HG03575 (cell line): ENCODE measurements around the gene SIN3A.
"Not testable (repeated sequence)": the region's sequence is repeated elsewhere in the genome, so short reads cannot be mapped to it uniquely, and the experiment has no call there.

Experiments used
- ATAC-seq: cut with Tn5 transposase; IDR thresholded peaks from one replicate; pipeline ENCODE4 v1.9.1; 2021; ENCODE audit not compliant: unreplicated experiment, insufficient number of reproducible peaks, low FRiP score; ENCODE audit errors: extremely low read depth

The SIN3A gene

GRCh38 chr15:75346796-75347221 lies 104.7 kb downstream of the SIN3A start, which contains the start of gene NEIL1:
Gene NEIL1, plus strand, starts transcription at chr15:75347039. Its CDS starts 1,867 bp downstream, at chr15:75348906.
- no peak for ATAC-seq

GRCh38 chr15:75343953-75344352 lies 107.5 kb downstream of the SIN3A start:
- not testable (repeated sequence) for ATAC-seq

- ATAC-seq, result no peak
Observed at GRCh38 chr15:75342221-75342620, 109.3 kb downstream of the SIN3A start.

GRCh38 chr15:75339531-75340240 lies 111.8 kb downstream of the SIN3A start:
- no peak for ATAC-seq

- ATAC-seq, result no peak
Observed at GRCh38 chr15:75338661-75339240, 112.7 kb downstream of the SIN3A start.

- ATAC-seq, result no peak
Observed at GRCh38 chr15:75335705-75336355, 115.7 kb downstream of the SIN3A start, which contains the start of gene COMMD4. Gene COMMD4, plus strand, starts transcription at chr15:75336063. Its CDS starts 27 bp downstream, at chr15:75336090.

- ATAC-seq, result no peak
Observed at GRCh38 chr15:75335313-75335704, 116.2 kb downstream of the SIN3A start.

GRCh38 chr15:75333654-75334419 lies 117.7 kb downstream of the SIN3A start:
- not testable (repeated sequence) for ATAC-seq

- not testable (repeated sequence) for ATAC-seq
Observed at GRCh38 chr15:75332093-75332492, 119.4 kb downstream of the SIN3A start.

GRCh38 chr15:75329571-75329970 lies 121.9 kb downstream of the SIN3A start:
- no peak for ATAC-seq

- no peak for ATAC-seq
Observed at GRCh38 chr15:75328493-75329314, 122.8 kb downstream of the SIN3A start.

- ATAC-seq, result no peak
Observed at GRCh38 chr15:75327491-75327890, 124.0 kb downstream of the SIN3A start.

GRCh38 chr15:75327005-75327404 lies 124.5 kb downstream of the SIN3A start:
- ATAC-seq, result no peak

- no peak for ATAC-seq
Observed at GRCh38 chr15:75325922-75326321, 125.6 kb downstream of the SIN3A start.

- ATAC-seq, result no peak
Observed at GRCh38 chr15:75321711-75322110, 129.8 kb downstream of the SIN3A start.
